ENCODE data around the gene LRMDA.
"Not testable (repeated sequence)": the region's sequence is repeated elsewhere in the genome, so short reads cannot be mapped to it uniquely, and the experiment has no call there.

LRMDA gene

DNA sequence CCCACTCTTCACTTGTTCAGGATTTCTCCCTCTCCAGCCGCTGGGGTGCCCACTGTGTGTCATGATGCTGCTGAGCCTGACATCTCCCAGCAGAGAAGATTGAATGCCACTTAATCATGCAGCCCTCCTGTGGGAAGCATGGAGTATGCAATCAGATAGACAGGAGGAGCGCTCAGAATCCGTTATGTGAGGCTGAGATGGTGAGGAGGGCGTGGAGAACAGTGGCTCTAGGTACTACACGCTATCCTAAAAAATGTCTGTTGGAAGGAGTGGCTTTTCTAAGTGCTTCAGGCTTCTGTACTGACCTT, 334.3 kb downstream of the LRMDA start (continued):
- TF ChIP-seq, protein P1, sequence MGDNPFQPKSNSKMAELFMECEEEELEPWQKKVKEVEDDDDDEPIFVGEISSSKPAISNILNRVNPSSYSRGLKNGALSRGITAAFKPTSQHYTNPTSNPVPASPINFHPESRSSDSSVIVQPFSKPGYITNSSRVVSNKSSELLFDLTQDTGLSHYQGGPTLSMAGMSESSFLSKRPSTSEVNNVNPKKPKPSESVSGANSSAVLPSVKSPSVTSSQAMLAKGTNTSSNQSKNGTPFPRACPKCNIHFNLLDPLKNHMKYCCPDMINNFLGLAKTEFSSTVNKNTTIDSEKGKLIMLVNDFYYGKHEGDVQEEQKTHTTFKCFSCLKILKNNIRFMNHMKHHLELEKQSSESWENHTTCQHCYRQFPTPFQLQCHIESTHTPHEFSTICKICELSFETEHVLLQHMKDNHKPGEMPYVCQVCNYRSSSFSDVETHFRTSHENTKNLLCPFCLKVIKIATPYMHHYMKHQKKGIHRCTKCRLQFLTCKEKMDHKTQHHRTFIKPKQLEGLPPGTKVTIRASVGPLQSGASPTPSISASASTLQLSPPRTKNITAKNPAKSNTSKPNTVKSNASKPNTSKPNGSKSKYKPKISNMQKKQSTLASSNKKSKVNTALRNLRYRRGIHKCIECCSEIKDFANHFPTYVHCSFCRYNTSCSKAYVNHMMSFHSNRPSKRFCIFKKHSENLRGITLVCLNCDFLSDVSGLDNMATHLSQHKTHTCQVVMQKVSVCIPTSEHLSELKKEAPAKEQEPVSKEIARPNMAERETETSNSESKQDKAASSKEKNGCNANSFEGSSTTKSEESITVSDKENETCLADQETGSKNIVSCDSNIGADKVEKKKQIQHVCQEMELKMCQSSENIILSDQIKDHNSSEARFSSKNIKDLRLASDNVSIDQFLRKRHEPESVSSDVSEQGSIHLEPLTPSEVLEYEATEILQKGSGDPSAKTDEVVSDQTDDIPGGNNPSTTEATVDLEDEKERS (tag by site-specific recombination; IDR thresholded peaks at IDR 0.05) = no peak
- TF ChIP-seq ZNF354C (tag by site-specific recombination; IDR thresholded peaks at IDR 0.05; ENCODE audit: borderline replicate concordance, low read depth) = no peak
- TF ChIP-seq ZIC2 (tag by site-specific recombination; IDR thresholded peaks at IDR 0.05) = 0 out of 2 replicates have a peak, but pooled peaks have one; percentile 24
- TF ChIP-seq, protein P2, sequence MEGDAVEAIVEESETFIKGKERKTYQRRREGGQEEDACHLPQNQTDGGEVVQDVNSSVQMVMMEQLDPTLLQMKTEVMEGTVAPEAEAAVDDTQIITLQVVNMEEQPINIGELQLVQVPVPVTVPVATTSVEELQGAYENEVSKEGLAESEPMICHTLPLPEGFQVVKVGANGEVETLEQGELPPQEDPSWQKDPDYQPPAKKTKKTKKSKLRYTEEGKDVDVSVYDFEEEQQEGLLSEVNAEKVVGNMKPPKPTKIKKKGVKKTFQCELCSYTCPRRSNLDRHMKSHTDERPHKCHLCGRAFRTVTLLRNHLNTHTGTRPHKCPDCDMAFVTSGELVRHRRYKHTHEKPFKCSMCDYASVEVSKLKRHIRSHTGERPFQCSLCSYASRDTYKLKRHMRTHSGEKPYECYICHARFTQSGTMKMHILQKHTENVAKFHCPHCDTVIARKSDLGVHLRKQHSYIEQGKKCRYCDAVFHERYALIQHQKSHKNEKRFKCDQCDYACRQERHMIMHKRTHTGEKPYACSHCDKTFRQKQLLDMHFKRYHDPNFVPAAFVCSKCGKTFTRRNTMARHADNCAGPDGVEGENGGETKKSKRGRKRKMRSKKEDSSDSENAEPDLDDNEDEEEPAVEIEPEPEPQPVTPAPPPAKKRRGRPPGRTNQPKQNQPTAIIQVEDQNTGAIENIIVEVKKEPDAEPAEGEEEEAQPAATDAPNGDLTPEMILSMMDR (tag by site-specific recombination; IDR thresholded peaks at IDR 0.05) = 0 out of 2 replicates have a peak, but pooled peaks have one; percentile 39

DNA sequence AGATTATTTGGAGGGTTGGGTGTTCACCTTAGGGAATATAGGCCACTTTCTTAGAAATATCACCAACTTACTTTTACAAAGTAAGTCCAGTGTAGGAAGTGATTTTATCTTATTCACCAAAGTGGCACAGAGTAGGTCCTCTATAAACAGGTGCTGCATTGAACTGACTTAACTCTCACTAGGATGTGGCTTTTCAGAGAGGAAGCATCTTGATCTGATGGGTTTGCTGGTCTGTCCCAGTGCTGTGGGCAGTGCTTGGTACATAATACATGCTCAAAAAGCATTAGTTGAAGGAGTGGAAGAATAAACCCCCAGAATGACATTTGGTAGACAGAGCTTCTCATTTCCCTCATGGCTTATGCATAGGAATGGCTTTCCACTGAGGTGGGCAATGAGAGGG, 334.7 kb downstream of the LRMDA start:
- CTCF ChIA-PET = interaction anchor here (0.7 kb wide), 1 partner anchor 11 kb away, joined by 3 read pairs; no protein-coding TSS in a partner anchor
- POLR2A ChIA-PET = no interaction called here

DNA sequence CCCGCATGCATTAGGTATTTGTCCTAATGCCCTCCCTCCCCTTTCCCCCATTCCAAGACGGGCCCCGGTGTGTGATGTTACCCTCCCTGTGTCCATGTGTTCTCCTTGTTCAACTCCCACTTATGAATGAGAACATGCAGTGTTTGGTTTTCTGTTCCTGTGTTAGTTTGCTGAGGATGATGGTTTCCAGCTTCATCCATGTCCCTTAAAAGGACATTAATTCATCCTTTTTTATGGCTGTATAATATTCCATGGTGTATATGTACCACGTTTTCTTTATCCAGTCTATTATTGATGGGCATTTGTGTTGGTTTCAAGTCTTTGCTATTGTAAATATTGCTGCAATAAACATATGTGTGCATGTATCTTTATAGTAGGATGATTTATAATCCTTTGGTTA, 335.3 kb downstream of the LRMDA start:
- H3K27ac ChIP-seq (ENCODE audit: extremely low read depth, low read depth, low read length); H3K36me3 ChIP-seq (ENCODE audit: control insufficient read depth in 2 of 2, insufficient read depth in 1 of 2, low read length in 2 of 2); H3K9me3 ChIP-seq (ENCODE audit: control insufficient read depth, insufficient read depth, low read depth, low read length); H3K4me3 ChIP-seq (ENCODE audit: low read depth, low read length); POLR2A ChIA-PET: not testable (repeated sequence)
- CTCF ChIA-PET = interaction anchor here (0.7 kb wide), 1 partner anchor 10 kb away, joined by 3 read pairs; no protein-coding TSS in a partner anchor
- peaks cover 23% of the 10 kb centered on the region for H3K4me1 ChIP-seq (ENCODE audit: control insufficient read depth, insufficient read depth, low read length)
- TF ChIP-seq ZNF146 (tag by site-specific recombination; IDR thresholded peaks at IDR 0.05) = peak; percentile 97
- TF ChIP-seq, protein P3, sequence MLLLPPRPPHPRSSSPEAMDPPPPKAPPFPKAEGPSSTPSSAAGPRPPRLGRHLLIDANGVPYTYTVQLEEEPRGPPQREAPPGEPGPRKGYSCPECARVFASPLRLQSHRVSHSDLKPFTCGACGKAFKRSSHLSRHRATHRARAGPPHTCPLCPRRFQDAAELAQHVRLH (tag by site-specific recombination; IDR thresholded peaks at IDR 0.05) = peak; percentile 61
- TF ChIP-seq, protein P1 (tag by site-specific recombination; IDR thresholded peaks at IDR 0.05) = 0 out of 2 replicates have a peak, but pooled peaks have one; percentile 12

More for the DNA sequence above, 334.7 kb downstream of the LRMDA start:
- no peak for TF ChIP-seq ZNF423 (tag by site-specific recombination; IDR thresholded peaks at IDR 0.05)
- no peak for TF ChIP-seq SP7 (tag by site-specific recombination; IDR thresholded peaks at IDR 0.05)
- no peak for TF ChIP-seq ZNF596 (tag by site-specific recombination; IDR thresholded peaks at IDR 0.05)
- no peak for TF ChIP-seq ZNF391 (tag by site-specific recombination; IDR thresholded peaks at IDR 0.05; ENCODE audit: borderline replicate concordance, low read depth)
- no peak for TF ChIP-seq ZNF555 (tag by site-specific recombination; conservative IDR thresholded peaks at IDR 0.05)
- no peak for TF ChIP-seq ZNF366 (tag by site-specific recombination; conservative IDR thresholded peaks at IDR 0.05)
- no peak for TF ChIP-seq ZNF416 (tag by site-specific recombination; IDR thresholded peaks at IDR 0.05)
- TF ChIP-seq ZXDB (tag by site-specific recombination; IDR thresholded peaks at IDR 0.05) = no peak
- TF ChIP-seq ZSCAN16 (tag by site-specific recombination; IDR thresholded peaks at IDR 0.05) = no peak
- TF ChIP-seq ZNF274 (IDR thresholded peaks at IDR 0.05; ENCODE audit: low read length) = no peak
- no peak for TF ChIP-seq ZNF274 (tag by site-specific recombination; IDR thresholded peaks at IDR 0.05; ENCODE audit: borderline replicate concordance)
- Histone ChIP-seq H3K9me3 (ENCODE audit: control insufficient read depth, insufficient read depth, low read depth, low read length) (no peaks in the 10 kb centered on the region), H3K36me3 (ENCODE audit: control insufficient read depth in 2 of 2, insufficient read depth in 1 of 2, low read length in 2 of 2) (no peaks in the 10 kb centered on the region), H3K27ac (ENCODE audit: extremely low read depth, low read depth, low read length) (no peak overlapping the region), H3K4me3 (ENCODE audit: low read depth, low read length) (no peak overlapping the region), H3K4me1 (ENCODE audit: control insufficient read depth, insufficient read depth, low read length) (peaks cover 28% of the 10 kb centered on the region)
